ENCODE results near the gene USO1.
"Not testable (repeated sequence)": the region's sequence is repeated elsewhere in the genome, so short reads cannot be mapped to it uniquely, and the experiment has no call there.

Gene USO1, protein sequence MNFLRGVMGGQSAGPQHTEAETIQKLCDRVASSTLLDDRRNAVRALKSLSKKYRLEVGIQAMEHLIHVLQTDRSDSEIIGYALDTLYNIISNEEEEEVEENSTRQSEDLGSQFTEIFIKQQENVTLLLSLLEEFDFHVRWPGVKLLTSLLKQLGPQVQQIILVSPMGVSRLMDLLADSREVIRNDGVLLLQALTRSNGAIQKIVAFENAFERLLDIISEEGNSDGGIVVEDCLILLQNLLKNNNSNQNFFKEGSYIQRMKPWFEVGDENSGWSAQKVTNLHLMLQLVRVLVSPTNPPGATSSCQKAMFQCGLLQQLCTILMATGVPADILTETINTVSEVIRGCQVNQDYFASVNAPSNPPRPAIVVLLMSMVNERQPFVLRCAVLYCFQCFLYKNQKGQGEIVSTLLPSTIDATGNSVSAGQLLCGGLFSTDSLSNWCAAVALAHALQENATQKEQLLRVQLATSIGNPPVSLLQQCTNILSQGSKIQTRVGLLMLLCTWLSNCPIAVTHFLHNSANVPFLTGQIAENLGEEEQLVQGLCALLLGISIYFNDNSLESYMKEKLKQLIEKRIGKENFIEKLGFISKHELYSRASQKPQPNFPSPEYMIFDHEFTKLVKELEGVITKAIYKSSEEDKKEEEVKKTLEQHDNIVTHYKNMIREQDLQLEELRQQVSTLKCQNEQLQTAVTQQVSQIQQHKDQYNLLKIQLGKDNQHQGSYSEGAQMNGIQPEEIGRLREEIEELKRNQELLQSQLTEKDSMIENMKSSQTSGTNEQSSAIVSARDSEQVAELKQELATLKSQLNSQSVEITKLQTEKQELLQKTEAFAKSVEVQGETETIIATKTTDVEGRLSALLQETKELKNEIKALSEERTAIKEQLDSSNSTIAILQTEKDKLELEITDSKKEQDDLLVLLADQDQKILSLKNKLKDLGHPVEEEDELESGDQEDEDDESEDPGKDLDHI

GRCh38 chr4:75724066-75724866 lies at the start of gene USO1:
USO1 (plus strand) TSS chr4:75724577; CDS start chr4:75724820, 243 bp downstream.
- DNase-seq (ENCODE audit: low read depth), result peak; percentile 98

GRCh38 chr4:75675004-75675531 lies 49.3 kb upstream of the USO1 start:
- no peak for DNase-seq (ENCODE audit: low read depth)

DNA sequence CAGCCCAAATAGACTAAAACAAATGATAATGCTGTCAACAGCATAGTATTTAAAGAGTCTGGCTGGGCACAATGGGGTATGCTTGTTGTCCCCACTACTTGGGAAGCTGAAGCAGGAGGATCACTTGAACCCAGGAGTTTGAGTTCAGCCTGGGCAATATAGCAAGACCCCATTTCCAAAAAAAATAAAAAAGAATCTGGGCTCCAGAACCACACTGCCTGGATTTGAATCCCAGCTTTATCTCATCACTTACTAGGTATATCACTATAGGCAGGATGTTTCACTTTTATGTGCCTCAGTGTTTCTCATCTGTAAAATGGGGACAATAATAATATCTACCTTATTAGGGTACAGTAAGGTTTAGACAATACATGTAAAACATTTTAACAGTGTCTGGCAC lies 45.9 kb upstream of the USO1 start:
- no peak for DNase-seq (ENCODE audit: low read depth)

DNA sequence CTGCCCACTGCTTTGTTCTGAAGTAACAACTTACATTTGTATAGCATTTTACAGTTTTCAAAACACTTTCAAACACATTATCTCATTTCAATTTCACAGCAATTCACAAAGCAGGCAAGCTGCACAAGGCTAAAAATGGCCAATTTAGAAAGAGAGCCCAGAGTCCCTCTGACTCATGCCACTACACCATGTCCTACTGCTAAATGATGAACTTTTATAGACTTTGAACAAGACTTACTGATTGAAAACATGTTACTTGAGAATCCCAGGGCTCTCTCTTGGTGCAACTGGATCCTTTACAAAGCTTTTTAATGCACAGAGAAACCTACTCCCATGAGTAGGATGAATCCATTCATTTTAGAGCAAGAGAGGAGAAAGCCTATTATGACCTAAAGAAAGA lies 45.4 kb upstream of the USO1 start:
- DNase-seq (ENCODE audit: low read depth), result no peak

DNA sequence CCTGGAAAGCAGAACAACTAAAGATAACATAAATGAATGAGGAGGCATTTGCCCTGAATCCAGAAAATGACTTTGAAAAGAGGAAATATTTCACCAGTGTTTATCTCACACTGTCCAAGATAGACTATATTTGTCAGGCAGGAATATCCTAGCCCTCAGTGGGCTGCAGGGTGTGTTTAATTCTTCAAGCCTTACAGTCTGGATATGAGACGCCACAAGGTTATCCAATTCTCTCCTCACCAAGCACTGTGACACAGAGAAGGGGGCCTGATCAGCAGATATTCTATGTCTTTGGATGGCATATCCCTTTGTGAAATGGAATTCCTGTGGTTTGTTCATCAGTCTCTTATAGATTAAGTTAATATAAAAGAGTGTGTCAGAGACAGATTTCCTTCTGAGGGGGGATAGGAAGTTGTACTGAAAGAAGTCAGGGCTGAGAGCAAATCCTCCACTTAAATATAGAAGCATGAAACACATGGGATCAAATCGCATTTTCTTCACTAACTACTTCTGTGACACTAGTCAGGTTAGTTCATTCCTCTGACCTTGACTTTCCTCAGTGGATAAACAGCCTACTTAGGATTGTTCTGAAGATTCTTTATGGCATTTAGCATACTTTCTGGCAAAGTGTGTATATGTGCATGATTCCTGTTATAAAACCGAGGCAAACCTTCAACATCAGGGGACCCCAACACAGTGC lies 44.4 kb upstream of the USO1 start:
- DNase-seq (ENCODE audit: low read depth), result no peak

GRCh38 chr4:75683482-75684155 lies 40.8 kb upstream of the USO1 start:
- DNase-seq (ENCODE audit: low read depth), result no peak

- DNase-seq (ENCODE audit: low read depth), result no peak
Measured at GRCh38 chr4:75685546-75686189, 38.7 kb upstream of the USO1 start.

GRCh38 chr4:75686346-75686745 lies 38.0 kb upstream of the USO1 start:
- no peak for DNase-seq (ENCODE audit: low read depth)

DNA sequence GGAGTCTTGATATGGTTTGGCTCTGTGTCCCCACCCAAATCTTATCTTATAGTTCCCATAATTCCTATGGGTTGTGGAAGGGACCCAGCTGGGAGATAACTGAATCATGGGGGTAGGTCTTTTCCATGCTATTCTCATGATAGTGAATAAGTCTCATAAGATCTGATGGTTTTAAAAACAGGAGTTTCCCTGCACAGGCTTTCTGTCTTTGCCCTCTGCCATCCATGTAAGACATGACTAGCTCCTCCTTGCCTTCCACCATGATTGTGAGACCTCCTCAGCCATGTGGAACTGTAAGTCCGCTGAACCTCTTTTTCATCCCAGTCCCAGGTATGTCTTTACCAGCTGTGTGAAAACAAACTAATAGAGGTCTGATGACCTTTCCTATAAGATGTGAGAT lies 37.3 kb upstream of the USO1 start:
- not testable (repeated sequence) for DNase-seq (ENCODE audit: low read depth)

- not testable (repeated sequence) for DNase-seq (ENCODE audit: low read depth)
Measured at GRCh38 chr4:75692066-75692465, 32.3 kb upstream of the USO1 start.

GRCh38 chr4:75696071-75696470 lies 28.3 kb upstream of the USO1 start:
- DNase-seq (ENCODE audit: low read depth), result no peak

DNA sequence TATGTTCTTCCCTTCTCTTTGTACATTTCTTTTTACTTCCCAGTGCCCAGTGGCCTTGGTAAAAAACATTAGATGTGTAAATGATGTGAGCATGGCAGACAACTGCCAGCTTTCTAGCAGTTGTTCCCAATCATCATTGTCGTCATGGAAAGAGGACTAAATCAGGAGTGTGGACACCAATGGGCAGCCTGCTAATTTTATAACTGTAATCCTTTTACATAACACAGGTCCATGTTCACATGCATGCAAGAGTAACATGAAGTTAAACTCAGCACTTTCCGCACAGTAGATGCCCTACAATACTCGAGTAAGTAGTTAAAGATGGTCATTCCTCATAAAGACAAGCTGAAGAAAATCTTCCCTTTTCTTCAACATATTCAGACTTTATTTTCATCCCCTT lies 27.8 kb upstream of the USO1 start:
- no peak for DNase-seq (ENCODE audit: low read depth)

DNA sequence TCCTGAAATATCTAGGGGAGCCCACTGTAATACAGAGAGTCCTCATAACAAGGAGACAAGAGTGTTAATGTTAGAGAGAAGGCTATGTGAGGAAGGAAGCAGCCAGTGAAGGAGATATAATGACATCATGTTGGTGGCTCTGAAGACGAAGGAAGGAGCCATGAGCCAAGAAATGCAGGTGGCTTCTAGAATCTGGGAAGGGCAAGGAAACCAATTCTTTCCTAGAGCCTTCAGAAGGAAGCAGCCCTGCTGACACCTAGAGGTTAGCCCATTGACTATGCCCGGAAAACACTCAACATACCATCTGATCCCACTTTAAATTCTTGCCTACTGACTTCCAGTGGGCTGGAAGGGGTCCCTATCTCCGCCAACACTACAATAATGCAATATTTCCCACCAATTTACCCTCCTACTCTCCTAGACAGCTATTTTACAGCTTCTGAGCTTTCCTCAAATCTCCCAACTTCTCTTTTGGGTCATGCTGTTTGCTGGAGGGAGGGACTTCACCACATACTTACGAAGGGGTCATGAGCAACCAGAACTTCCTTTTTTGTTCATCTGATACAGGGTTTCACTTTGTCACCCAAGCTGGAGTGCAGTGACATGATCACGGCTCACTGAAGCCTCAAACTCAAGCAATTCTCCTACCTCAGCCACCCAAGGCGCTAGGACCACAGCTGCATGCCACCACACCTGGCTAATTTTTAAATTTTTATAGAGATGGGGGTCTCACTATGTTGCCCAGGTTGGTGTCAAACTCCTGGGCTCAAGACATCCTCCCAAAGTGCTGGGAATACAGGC lies 26.0 kb upstream of the USO1 start:
- DNase-seq (ENCODE audit: low read depth), result no peak

DNA sequence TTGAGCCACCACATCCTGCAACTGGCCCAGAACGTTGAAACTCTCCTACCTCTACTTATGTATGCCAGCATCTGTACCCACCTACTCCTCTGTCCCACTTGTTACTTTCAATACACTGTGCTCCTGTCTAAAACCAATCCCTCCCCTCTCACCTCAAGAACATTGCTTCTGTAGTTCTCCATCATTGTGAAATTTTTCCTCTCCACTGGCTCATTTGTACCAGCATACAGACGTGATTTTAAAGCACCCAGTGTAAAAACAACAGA lies 25.5 kb upstream of the USO1 start:
- DNase-seq (ENCODE audit: low read depth), result no peak

- DNase-seq (ENCODE audit: low read depth), result no peak
Measured at GRCh38 chr4:75699299-75699698, 25.1 kb upstream of the USO1 start.

DNA sequence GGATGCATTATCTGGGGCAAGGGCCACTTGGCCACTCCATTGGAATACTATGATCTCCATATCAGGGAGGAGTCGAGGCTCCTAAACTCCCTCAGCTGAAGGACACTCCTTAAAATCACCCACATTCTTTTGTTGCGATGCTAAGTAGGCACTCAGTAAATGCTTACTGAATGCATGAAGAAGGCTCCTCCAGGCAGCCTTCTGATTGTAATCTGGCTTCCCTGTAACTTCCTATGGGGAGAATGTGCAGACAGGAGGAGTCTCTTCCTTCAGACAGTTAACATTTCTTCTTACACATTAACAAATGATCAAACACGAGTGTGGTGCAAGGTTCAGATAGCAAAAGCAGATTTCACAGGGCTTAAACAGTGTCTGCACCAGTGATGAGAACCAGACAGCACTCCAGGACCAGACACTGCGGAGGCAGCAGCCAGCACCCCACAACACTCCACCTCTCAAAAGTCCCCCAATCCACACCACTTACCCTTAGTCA lies 21.4 kb upstream of the USO1 start:
- no peak for DNase-seq (ENCODE audit: low read depth)

DNA sequence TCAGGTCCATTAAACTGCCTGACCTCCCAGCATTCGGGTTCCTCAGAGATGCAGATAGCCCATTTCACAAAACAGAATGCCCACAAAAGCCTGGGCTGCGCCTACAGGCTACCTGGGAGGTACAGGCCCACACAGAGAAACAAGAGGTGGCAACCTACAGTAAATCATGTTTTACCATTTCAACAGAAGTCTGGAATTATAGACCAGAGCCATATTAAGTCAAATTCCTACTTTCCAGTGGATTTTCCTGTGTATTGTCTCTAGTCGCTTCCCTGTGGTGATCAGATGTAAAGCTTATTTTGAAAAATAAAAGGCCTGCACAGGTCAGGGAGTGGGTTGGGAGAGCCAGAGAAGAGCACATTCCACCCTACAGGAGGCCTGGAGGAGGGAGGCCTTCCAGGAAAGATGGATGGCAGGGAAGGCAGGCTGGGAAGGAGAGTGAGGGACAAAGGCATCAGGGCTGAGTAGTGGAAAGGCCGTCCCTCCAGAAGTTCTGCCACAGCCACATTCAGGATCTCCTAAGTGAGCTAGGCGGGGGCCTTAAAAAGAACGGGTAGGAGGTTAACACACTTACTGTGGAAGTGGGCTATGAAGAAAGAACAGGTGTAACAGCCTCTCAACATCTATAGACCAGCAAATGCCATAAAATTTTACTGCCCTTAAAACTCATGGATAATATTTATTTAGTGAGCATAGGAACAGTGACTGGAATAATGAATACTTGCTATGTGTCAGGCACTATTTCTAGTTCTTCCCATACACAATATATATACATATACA lies 19.0 kb upstream of the USO1 start:
- DNase-seq (ENCODE audit: low read depth), result no peak

- no peak for DNase-seq (ENCODE audit: low read depth)
Measured at GRCh38 chr4:75708218-75708691, 16.1 kb upstream of the USO1 start.

All from ELR (cell line).